GM18907 (cell line): ENCODE results near the gene RECQL.
"Not testable (repeated sequence)": the region's sequence is repeated elsewhere in the genome, so short reads cannot be mapped to it uniquely, and the experiment has no call there.

Source experiments
- ATAC-seq: cut with Tn5 transposase; IDR thresholded peaks from one replicate; pipeline ENCODE4 v1.9.1; 2021; ENCODE audit warnings: mild to moderate bottlenecking, moderate library complexity; ENCODE audit not compliant: unreplicated experiment

RECQL gene

GRCh38 chr12:21502872-21503271 is 1.4 kb upstream of the RECQL start:
- no peak for ATAC-seq

- ATAC-seq, result no peak
Measured at GRCh38 chr12:21502164-21502496, 695 bp upstream of the RECQL start.

- peak; percentile 2 for ATAC-seq
Measured at GRCh38 chr12:21500786-21501257, 613 bp downstream of the RECQL start.

- ATAC-seq, result no peak
Measured at GRCh38 chr12:21499765-21500164, 1.7 kb downstream of the RECQL start.

GRCh38 chr12:21485998-21486397 is 15.4 kb downstream of the RECQL start:
- no peak for ATAC-seq

GRCh38 chr12:21483531-21483930 is 17.9 kb downstream of the RECQL start:
- ATAC-seq, result no peak

- no peak for ATAC-seq
Measured at GRCh38 chr12:21478756-21479455, 22.5 kb downstream of the RECQL start.

- no peak for ATAC-seq
Measured at GRCh38 chr12:21476949-21477348, 24.5 kb downstream of the RECQL start.

- no peak for ATAC-seq
Measured at GRCh38 chr12:21475552-21475951, 25.9 kb downstream of the RECQL start.

- no peak for ATAC-seq
Measured at GRCh38 chr12:21472197-21472823, 29.1 kb downstream of the RECQL start.

- ATAC-seq, result no peak
Measured at GRCh38 chr12:21471294-21471693, 30.1 kb downstream of the RECQL start.

GRCh38 chr12:21467334-21467733 is 34.1 kb downstream of the RECQL start:
- ATAC-seq, result not testable (repeated sequence)

- no peak for ATAC-seq
Measured at GRCh38 chr12:21459474-21459873, 42.0 kb downstream of the RECQL start.

- no peak for ATAC-seq
Measured at GRCh38 chr12:21456291-21456780, 45.1 kb downstream of the RECQL start.

- ATAC-seq, result no peak
Measured at GRCh38 chr12:21453312-21453852, 48.1 kb downstream of the RECQL start.

GRCh38 chr12:21451529-21451928 is 49.9 kb downstream of the RECQL start:
- ATAC-seq, result no peak

GRCh38 chr12:21444193-21445146 is 57.0 kb downstream of the RECQL start:
- ATAC-seq, result no peak

GRCh38 chr12:21439347-21439746 is 62.1 kb downstream of the RECQL start:
- no peak for ATAC-seq

- ATAC-seq, result no peak
Measured at GRCh38 chr12:21438643-21439042, 62.8 kb downstream of the RECQL start.

GRCh38 chr12:21434699-21435098 is 66.7 kb downstream of the RECQL start:
- no peak for ATAC-seq

GRCh38 chr12:21433525-21433924 is 67.9 kb downstream of the RECQL start:
- ATAC-seq, result no peak
